Measurements from ENCODE around the gene VWA3B. TPM values are rescaled to one million over a fixed set of nuclear protein-coding genes. Genes with fewer than 3 reads are reported as not detected.

VWA3B gene
- total RNA-seq, 2 experiments from 2014 or later, result not detected

DNA sequence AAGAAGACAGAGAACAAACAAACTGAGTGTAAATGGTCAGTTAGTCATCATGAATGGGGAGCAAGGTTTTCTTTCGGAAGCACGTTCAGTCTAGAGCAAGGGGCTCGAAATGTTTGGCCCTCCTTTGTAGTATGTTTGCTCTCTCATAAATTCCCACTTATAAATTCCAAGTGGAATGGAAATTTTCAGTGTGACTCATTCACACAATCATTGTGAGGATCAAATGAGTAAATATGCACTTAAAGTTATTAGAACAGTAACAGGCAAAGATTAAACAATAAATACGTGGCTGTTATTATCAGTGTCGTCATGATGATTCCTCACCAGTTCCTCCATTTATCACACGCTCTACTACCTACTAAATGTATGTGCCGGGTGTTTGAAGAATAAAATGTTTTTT, 269.8 kb downstream of the VWA3B start:
- peaks cover 2% of the 10 kb centered on the region for H3K9me3 Mint-ChIP-seq (ENCODE audit: low read depth)
- POLR2A ChIA-PET, result no interaction called here
- no peak overlapping the region for H3K27ac Mint-ChIP-seq
- ATAC-seq (no peak), DNase-seq (no peak)
- H3K4me1 Mint-ChIP-seq, result no peaks in the 10 kb centered on the region
- intact Hi-C loops (cut with DNase I, micrococcal nuclease), result no loop called here
- H3K27me3 Mint-ChIP-seq, result peaks cover 16% of the 10 kb centered on the region
- no peak overlapping the region for H3K4me3 Mint-ChIP-seq
- no peaks in the 10 kb centered on the region for H3K36me3 Mint-ChIP-seq (ENCODE audit: low read depth)
- CTCF ChIA-PET, result no interaction called here

DNA sequence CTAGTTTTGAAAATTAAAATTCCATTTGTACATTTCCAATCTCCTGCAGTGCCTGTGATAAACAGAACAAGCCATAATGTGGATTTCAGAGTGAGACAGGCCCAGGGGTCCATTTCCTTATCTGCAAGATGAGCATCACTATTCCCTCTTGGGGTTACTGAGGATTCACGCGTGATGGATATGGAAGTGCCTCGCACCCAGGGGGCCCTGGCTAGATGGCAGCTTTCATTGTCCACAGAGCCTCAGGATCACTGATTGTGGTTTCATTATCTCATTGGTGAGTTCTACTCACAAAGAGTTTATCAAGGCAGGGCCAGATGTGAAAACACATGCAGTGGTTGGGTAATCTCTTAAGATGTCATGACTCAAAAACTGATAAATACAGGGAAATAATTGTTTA, 270.9 kb downstream of the VWA3B start:
- intact Hi-C loops (cut with DNase I, micrococcal nuclease), result no loop called here
- Mint-ChIP-seq H3K27ac (no peak overlapping the region), H3K4me3 (no peak overlapping the region), H3K36me3 (ENCODE audit: low read depth) (no peaks in the 10 kb centered on the region), H3K27me3 (peaks cover 10% of the 10 kb centered on the region), H3K4me1 (no peaks in the 10 kb centered on the region), H3K9me3 (ENCODE audit: low read depth) (no peaks in the 10 kb centered on the region)
- ATAC-seq (no peak), DNase-seq (no peak)
- POLR2A ChIA-PET, result interaction anchor here (0.6 kb wide), 1 partner anchor 116 kb away, joined by 3 read pairs; no protein-coding TSS in a partner anchor
- CTCF ChIA-PET, result no interaction called here

DNA sequence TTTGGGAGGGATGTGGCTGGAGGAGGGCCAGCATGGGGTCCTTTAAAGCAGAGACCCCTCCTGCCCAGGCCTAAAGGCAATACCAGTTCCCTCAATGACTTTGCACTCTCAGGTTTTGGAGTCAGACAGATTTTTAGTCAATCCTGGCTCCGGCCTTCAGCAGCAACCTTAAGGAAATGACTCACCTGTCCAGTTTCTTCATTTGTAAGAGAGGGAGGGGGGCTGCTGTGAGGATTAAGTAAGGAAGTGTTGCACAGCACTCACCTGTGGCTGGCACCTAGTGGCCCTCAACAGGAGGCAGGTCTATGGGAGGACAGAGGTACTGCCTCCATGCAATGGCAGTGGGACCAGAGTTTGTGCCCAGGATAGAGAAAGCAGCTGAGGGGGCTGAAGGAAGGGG, 273.0 kb downstream of the VWA3B start:
- POLR2A ChIA-PET, result no interaction called here
- intact Hi-C loops (cut with DNase I, micrococcal nuclease), result no loop called here
- DNase-seq (no peak), ATAC-seq (no peak)
- Mint-ChIP-seq H3K9me3 (ENCODE audit: low read depth) (no peaks in the 10 kb centered on the region), H3K4me1 (no peaks in the 10 kb centered on the region), H3K27ac (no peak overlapping the region), H3K4me3 (no peak overlapping the region), H3K27me3 (peaks cover 7% of the 10 kb centered on the region), H3K36me3 (ENCODE audit: low read depth) (no peaks in the 10 kb centered on the region)
- CTCF ChIA-PET, result interaction anchor here (0.5 to 0.9 kb wide), 2 partner anchors 26 to 650 kb away, joined by 3 read pairs; no protein-coding TSS in a partner anchor

Other genes with a start within 250 kb of the VWA3B start
- gene TMEM131, start 91.2 kb upstream of the VWA3B start, total RNA-seq, result 10 to 100 TPM; 25.8 to 32.5 TPM